Measurements from ENCODE around the gene ROM1.

DNA sequence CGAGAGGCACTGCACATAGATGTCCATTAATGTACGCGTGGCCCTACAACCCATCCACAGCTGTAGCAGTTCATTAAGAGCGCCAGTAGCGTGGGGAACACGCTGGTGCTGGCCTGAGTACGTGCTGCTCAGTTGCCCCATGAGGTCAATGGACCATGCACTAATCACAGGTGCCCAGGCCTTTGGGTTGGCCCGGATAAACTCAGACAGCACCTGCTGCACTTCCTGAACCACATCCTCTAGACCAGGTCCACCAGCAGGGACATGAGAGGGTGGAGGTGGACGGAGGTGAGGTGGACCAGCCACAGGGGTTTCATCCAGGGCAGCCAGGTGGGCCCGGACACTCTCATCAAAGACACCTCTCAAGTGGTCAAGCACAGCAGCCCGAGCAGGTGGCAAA is 36.4 kb downstream of the ROM1 start:
- TF ChIP-seq CTCF (IDR thresholded peaks at IDR 0.05) (no peak), POLR2AphosphoS5 (IDR thresholded peaks at IDR 0.05) (no peak)

All from breast epithelium (tissue), 3 donors.